T-helper 2 cell treated with Interferon-gamma antibody and Interleukin-4, amounts not matched to agents 5 μg/mL and 100 μg/mL, for 36 hours (primary cell): ENCODE results near the gene BOLA1.
A peak's percentile ranks its signal among the peaks of the same experiment; 100 is the strongest.
"Not testable (repeated sequence)": the region's sequence is repeated elsewhere in the genome, so short reads cannot be mapped to it uniquely, and the experiment has no call there.

ENCODE experiments used
- DNase-seq: peaks from one replicate; pipeline ENCODE4 v3.0.0; 2021; ENCODE audit warnings: low spot score
- H3K27ac Mint-ChIP-seq: one replicate; pipeline ENCODE4 v1.8.0; 2021; ENCODE audit warnings: mild to moderate bottlenecking, mixed read lengths
- H3K27me3 Mint-ChIP-seq: one replicate; pipeline ENCODE4 v1.8.0; 2021; ENCODE audit warnings: low read depth, mixed read lengths
- H3K36me3 Mint-ChIP-seq: one replicate; pipeline ENCODE4 v1.8.0; 2021; ENCODE audit warnings: low read depth, mixed read lengths
- H3K4me1 Mint-ChIP-seq: one replicate; pipeline ENCODE4 v1.8.0; 2021; ENCODE audit warnings: low read depth, mixed read lengths
- H3K4me3 Mint-ChIP-seq: one replicate; pipeline ENCODE4 v1.8.0; 2022; ENCODE audit warnings: mild to moderate bottlenecking, moderate library complexity, mixed read lengths
- H3K9me3 Mint-ChIP-seq: one replicate; pipeline ENCODE4 v1.8.0; 2021; ENCODE audit warnings: mixed read lengths

Gene BOLA1, protein sequence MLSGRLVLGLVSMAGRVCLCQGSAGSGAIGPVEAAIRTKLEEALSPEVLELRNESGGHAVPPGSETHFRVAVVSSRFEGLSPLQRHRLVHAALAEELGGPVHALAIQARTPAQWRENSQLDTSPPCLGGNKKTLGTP

DNA sequence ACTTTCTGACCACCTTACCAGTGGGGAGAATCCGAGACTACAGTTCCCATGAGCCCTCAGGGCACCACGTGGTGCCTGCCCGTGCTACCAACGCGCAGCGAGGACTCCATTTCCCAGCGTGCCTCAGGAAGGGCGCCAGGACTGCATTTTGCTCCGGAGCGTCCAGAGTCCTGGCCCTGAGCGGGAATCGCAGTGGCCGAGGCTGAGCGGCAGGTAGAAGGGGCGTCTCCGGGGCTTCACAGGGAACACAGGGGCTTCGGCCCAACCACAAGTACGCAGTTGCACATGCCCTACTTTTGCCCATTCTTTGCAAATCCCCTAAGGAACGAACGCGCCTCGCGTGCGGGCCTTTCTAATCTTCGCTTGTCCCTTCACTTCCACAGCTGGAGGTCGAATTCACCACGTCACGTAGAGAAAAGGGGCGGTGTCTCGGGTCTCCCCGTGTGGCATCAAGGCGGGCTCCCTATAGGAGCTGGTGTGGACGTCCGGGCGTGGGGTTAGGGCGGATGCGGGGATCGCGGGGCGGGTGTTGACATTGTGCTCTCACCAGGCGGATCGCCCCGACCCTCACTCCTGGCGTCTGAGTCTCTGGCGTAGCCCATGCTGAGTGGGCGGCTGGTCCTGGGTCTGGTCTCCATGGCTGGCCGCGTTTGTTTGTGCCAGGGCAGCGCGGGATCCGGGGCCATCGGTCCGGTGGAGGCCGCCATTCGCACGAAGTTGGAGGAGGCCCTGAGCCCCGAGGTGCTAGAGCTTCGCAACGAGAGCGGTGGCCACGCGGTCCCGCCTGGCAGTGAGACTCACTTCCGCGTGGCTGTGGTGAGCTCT lies at the start of gene BOLA1:
Gene BOLA1, plus strand, starts transcription at position 109 of the 825 bp plus-strand sequence. Its CDS starts 492 bp downstream, at position 601.
- Mint-ChIP-seq H3K4me1 (peaks cover 20% of the 10 kb centered on the region), H3K9me3 (peaks cover 3% of the 10 kb centered on the region), H3K4me3 (peak within 1 kb of the TSS; percentile 83), H3K27ac (peak within 1 kb of the TSS; percentile 87), H3K36me3 (peaks cover 17% of the 10 kb centered on the region), H3K27me3 (no peaks in the 10 kb centered on the region)
- DNase-seq: peak; percentile 84

DNA sequence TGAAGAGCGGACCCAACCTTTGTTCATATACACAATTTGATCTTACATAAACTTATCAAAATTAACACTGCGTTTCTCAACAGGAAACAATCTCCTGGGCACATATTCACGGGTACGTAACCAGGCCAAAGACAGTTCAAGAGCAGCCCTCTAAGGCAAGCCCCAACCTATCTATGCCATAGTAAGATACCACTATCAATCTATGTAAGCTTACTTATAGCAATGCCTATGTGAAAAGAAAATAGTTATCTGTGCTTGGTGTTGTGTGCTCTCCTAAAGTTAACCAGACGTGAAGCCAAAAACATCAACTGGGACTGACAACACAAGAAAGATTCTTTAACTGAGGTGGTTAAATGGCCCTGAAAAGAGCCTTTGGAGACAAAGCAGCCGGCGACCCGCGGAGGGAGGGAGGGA lies 49.4 kb upstream of the BOLA1 start:
- no peaks in the 10 kb centered on the region for H3K27me3 Mint-ChIP-seq
- peak; percentile 17 for DNase-seq
- H3K4me3 Mint-ChIP-seq: peak overlapping the region; percentile 88
- H3K9me3 Mint-ChIP-seq: no peaks in the 10 kb centered on the region
- peaks cover 40% of the 10 kb centered on the region for H3K4me1 Mint-ChIP-seq
- peaks cover 30% of the 10 kb centered on the region for H3K36me3 Mint-ChIP-seq
- H3K27ac Mint-ChIP-seq: peak overlapping the region; percentile 93

DNA sequence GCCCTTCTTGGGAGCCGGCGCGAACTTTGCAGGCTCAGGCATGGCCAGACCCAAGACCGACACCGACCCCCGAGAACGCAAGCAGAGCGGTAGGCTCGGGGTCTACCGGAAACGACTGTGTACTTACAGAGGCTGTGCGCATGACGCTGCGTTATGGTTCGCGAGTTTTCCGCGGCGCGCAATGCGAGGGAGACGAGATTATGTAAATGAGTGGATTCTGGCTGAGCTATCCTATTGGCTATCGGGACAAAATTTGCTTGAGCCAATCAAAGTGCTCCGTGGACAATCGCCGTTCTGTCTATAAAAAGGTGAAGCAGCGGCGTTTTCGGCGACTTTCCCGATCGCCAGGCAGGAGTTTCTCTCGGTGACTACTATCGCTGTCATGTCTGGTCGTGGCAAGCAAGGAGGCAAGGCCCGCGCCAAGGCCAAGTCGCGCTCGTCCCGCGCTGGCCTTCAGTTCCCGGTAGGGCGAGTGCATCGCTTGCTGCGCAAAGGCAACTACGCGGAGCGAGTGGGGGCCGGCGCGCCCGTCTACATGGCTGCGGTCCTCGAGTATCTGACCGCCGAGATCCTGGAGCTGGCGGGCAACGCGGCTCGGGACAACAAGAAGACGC lies 48.5 kb upstream of the BOLA1 start:
- not testable (repeated sequence) for DNase-seq, H3K9me3 Mint-ChIP-seq, H3K4me3 Mint-ChIP-seq, H3K27me3 Mint-ChIP-seq, H3K27ac Mint-ChIP-seq
- Mint-ChIP-seq H3K36me3 (peaks cover 23% of the 10 kb centered on the region), H3K4me1 (peaks cover 31% of the 10 kb centered on the region)

DNA sequence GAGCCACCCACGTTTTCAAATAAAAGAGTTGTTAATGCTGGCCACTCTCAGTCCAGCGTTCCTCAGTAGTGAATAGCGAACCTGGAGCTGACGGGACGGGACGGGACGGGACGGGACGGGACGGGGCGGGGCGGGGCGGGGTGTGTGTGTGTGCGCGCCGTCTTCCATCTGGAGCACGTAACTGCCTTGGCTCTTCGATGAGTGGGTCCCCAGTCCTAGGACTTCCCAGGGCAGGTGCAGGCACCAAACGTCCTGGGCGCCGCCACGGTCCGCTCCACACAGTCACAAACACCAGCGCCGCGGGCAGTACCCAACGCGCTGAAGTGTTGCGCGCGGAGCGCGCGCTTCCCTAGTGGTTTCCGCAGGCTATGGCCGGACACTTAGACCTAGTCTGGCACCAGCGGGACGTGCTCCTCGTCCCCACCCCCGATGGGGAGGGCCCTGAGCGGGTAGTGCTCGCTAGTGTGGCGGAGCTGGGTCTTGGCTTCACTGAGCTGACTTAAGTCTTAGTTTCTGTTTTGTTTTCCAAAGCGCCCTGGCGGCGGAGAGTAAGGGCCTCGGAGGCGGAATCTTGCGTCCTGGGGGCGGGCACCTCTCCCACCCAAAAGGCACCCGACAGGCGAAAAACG lies 47.7 kb upstream of the BOLA1 start:
- not testable (repeated sequence) for H3K27me3 Mint-ChIP-seq, H3K27ac Mint-ChIP-seq, H3K4me3 Mint-ChIP-seq, H3K9me3 Mint-ChIP-seq, DNase-seq
- H3K36me3 Mint-ChIP-seq: peaks cover 16% of the 10 kb centered on the region
- peaks cover 28% of the 10 kb centered on the region for H3K4me1 Mint-ChIP-seq

DNA sequence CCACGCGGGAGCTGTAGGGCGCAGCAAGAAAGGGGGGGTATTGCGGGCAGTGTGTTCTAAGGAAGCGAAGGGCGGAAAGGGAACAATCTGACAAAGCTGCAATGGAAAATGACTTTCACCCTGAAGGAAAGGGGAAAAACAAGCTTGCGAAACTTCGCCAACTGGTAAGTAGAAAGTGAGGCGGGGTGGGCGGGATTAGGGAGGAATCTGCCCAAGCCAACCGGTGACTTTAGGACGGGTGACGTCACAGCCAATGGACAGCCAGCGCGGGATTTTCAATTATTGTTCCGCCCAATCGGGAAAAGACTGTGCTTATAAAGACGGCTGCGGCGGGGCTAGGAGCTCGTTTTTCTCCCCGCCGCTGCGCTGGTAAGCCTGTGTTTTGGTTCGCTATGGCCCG lies 47.1 kb upstream of the BOLA1 start:
- H3K9me3 Mint-ChIP-seq, H3K27me3 Mint-ChIP-seq, H3K4me3 Mint-ChIP-seq, DNase-seq, H3K27ac Mint-ChIP-seq: not testable (repeated sequence)
- Mint-ChIP-seq H3K36me3 (peaks cover 11% of the 10 kb centered on the region), H3K4me1 (peaks cover 22% of the 10 kb centered on the region)

DNA sequence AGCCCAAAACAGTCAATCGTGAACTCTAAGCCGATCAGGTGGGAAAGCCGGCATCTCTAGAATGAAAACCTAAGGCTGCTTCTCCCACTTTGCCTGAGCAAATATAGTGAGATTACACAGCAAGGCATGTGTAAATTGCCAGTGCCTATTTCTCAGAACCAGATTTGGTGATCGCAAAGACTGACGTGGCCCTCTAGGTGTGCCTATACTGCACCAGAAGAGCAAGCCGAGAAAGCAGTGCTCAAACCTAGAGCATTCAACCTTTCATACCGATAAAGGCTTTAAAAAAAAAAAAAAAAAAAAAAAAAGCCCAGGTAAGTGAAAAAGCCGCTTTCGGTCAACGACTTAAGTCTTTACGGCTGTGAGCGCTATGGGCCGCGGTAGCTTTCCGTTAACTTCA lies 39.1 kb upstream of the BOLA1 start:
- H3K27ac Mint-ChIP-seq, H3K27me3 Mint-ChIP-seq: not testable (repeated sequence)

DNA sequence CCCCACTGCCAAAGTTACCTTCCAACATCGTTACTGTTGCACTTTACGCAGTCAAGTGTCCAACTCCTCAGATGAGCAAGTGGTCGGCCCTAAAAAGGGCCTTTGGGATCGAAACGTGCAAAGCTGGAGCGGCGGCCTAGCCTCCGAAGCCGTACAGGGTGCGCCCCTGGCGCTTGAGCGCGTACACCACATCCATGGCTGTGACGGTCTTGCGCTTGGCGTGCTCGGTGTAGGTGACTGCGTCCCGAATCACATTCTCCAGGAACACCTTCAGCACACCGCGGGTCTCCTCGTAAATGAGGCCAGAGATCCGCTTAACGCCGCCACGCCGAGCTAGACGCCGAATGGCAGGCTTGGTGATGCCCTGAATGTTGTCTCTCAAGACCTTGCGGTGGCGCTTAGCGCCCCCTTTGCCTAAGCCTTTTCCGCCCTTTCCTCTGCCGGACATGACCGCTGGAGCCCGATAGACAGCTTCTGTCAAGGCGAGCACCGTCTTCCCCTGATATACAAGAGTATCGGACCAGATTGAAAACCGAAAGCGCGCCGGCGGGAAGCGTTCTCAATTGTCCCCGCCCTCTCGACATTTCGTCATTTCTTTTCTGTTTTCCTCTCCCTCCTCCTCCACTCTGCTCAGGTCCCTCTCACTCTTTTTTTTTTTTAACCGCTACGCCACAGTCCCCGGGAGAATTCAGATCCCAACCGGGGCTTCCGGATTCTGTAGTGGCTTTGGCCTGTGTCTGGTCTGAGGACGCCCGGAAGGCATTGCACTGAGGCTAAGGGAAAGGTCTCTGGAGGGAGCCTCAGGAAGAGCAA lies 38.5 kb upstream of the BOLA1 start:
- not testable (repeated sequence) for H3K27ac Mint-ChIP-seq, H3K36me3 Mint-ChIP-seq, H3K27me3 Mint-ChIP-seq, H3K4me1 Mint-ChIP-seq, DNase-seq, H3K9me3 Mint-ChIP-seq, H3K4me3 Mint-ChIP-seq

More for the DNA sequence above, 39.1 kb upstream of the BOLA1 start:
- not testable (repeated sequence) for DNase-seq, H3K4me3 Mint-ChIP-seq, H3K36me3 Mint-ChIP-seq, H3K9me3 Mint-ChIP-seq, H3K4me1 Mint-ChIP-seq

DNA sequence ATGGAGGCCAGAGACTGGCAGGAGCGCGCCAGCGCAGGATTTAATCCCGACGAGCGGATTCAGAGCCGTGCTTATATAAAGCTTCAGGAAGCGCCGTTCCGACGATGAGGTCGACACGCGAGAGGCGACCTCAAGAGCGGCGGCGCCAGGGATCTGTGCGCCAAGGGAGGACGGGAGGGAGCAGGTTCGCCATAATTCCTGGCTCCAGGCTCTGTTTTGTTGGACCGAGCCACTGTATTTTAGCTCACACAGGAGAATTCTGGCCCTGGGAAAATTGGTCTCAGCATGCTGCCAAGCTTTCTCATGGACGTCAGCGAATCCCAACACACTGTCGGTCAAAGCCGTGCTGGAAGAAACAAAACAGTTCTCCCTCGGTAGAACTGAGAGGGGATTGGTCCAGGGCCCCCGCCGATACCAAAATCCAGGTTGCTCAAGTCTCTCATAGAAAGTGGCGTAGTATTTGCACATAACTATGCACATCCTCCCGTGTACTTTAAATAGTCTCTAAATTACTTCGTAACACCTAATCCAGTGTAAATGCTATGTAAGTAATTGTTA lies 37.8 kb upstream of the BOLA1 start:
- DNase-seq, H3K27me3 Mint-ChIP-seq, H3K36me3 Mint-ChIP-seq, H3K4me3 Mint-ChIP-seq, H3K4me1 Mint-ChIP-seq, H3K9me3 Mint-ChIP-seq, H3K27ac Mint-ChIP-seq: not testable (repeated sequence)

DNA sequence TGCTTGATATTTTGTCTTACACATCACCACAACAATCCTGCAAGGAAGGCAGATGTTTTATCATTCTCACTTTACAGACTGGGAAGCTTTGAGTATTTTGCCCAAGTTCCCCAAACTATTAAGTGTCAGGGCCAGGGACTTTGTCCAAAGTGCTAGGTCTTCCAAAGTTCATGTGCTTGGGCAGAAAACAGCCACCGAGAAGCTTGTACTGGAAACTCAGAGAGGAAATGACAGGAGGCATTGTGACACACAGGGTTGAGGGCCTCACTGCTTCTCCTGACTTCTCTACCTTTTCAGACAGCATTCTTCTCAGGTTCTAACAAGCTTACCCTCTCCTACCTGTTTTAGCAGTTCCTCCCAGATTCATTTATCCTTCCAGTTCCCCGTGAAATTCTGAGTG lies 32.5 kb upstream of the BOLA1 start:
- H3K36me3 Mint-ChIP-seq, H3K27ac Mint-ChIP-seq, H3K4me1 Mint-ChIP-seq, H3K27me3 Mint-ChIP-seq, H3K4me3 Mint-ChIP-seq, H3K9me3 Mint-ChIP-seq, DNase-seq: not testable (repeated sequence)

DNA sequence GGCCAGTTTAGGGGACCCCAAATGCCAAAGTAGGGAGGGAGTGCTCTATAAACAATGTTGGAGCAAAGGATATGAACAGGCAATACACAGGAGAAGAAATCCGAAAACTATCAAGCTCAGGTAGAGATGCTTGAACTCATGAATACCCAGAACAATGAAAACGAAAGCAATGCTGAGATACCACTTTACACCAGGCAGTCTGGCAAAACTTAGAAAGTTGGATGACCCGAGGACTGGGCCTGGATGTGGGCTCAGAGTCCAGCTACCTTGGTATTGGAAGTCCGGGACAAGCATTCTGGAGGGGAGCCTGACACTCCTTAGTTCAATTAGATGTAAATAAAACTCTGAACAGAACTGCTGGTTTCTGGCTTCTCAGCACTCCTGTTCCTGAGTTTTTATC lies 26.3 kb upstream of the BOLA1 start:
- not testable (repeated sequence) for H3K27ac Mint-ChIP-seq, H3K36me3 Mint-ChIP-seq, H3K4me3 Mint-ChIP-seq, H3K27me3 Mint-ChIP-seq, H3K9me3 Mint-ChIP-seq, DNase-seq, H3K4me1 Mint-ChIP-seq

DNA sequence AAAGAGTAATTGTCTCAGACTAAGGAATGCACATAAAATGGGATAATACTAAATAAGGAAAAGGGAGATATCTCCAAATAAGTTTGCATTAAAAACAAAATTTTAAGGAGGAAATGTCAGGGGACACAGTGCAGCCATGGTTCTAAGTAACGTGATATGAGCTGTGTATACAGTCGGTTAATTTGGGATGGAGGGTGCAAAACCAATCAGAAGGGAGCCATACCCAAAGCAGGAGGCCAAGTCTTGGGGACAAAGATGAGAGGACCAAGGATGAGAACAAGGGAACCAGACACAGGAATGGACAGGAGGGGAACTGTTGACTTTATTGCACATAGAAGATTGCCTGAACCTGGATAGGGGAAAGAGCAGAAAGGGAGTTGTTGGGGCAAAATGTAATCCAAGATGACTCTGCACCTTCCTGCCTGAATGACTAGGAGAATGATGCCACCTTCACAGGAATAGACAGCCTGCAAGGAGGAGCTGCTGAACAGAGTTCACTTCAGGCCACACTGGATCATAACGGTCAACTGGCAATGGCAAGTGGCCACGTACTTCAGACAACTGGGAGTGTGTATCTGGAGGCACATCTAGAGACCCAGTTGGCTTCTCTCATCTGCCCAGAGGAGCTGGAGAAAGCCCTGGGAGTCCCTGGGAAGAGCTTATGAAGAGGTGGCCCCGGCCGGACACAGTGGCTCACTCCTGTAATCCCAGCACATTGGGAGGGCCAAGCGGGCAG lies 22.0 kb upstream of the BOLA1 start:
- no peak overlapping the region for H3K4me3 Mint-ChIP-seq
- H3K27me3 Mint-ChIP-seq: no peaks in the 10 kb centered on the region
- H3K9me3 Mint-ChIP-seq: no peaks in the 10 kb centered on the region
- H3K36me3 Mint-ChIP-seq: peaks cover 2% of the 10 kb centered on the region
- DNase-seq: no peak
- H3K4me1 Mint-ChIP-seq: peaks cover 19% of the 10 kb centered on the region
- H3K27ac Mint-ChIP-seq: no peak overlapping the region

DNA sequence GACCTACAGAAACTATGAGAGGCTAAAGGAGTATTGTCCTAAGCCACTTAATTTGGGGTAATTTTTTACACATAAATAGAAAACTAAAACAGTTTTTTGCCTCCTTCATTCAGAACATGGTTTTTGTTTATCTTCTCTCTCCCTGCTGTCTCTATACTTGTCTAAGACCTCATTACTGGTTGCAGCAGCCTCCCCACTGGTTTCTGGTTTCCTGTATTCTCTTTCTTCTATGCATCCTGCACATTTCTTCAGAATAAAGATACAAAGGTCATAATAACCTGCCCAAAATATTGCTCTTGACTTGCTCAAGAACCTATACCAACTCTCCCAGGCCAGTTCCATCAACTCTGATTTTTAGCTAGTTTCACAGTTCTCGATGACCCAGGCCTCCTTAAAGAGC lies 19.8 kb upstream of the BOLA1 start:
- peaks cover 20% of the 10 kb centered on the region for H3K4me1 Mint-ChIP-seq
- no peaks in the 10 kb centered on the region for H3K9me3 Mint-ChIP-seq
- peaks cover 2% of the 10 kb centered on the region for H3K36me3 Mint-ChIP-seq
- H3K4me3 Mint-ChIP-seq: peak overlapping the region; percentile 73
- H3K27me3 Mint-ChIP-seq: no peaks in the 10 kb centered on the region
- DNase-seq: no peak
- H3K27ac Mint-ChIP-seq: peak overlapping the region; percentile 80

DNA sequence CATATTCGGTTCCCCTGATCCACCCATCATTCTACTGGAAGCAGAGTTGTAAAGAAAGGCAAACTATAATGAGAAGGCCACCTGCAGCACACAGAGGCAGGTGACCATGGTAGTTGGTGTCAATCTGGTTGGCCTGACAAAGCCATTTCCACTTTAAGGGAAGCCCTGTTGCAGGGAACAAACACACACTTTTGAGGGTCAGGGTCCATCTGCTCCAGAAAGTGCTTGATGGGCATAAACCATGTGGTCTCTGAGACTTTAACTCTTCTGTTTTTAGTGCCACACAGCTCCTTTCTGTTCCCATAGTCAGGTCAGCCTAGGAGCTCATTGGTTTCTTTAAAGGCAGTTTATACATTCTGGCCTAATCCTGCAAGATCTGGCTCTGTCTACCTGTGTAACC lies 17.5 kb upstream of the BOLA1 start:
- no peaks in the 10 kb centered on the region for H3K27me3 Mint-ChIP-seq
- peaks cover 2% of the 10 kb centered on the region for H3K36me3 Mint-ChIP-seq
- no peak overlapping the region for H3K27ac Mint-ChIP-seq
- no peaks in the 10 kb centered on the region for H3K9me3 Mint-ChIP-seq
- peaks cover 20% of the 10 kb centered on the region for H3K4me1 Mint-ChIP-seq
- H3K4me3 Mint-ChIP-seq: no peak overlapping the region
- no peak for DNase-seq
